Trophoblast cell (in vitro differentiated cells and primary cell): ENCODE data around the gene PGAP1.

Source experiments
- DNase-seq, 2 donors: peaks; one replicate each; pipeline ENCODE4 v3.0.0-alpha.2; 2016
- H2AFZ ChIP-seq: 2 replicates; pipeline ENCODE4 v1.6.1; 2013; ENCODE audit warnings: low read length, moderate library complexity, mild to moderate bottlenecking; ENCODE audit not compliant: insufficient read depth, poor library complexity
- H2AK5ac ChIP-seq: 2 replicates; pipeline ENCODE4 v1.6.1; 2013; ENCODE audit warnings: mild to moderate bottlenecking, low read length
- H2BK120ac ChIP-seq: 2 replicates; pipeline ENCODE4 v1.6.1; 2013; ENCODE audit warnings: low read length, mild to moderate bottlenecking, moderate library complexity; ENCODE audit not compliant: insufficient read depth, poor library complexity
- H2BK12ac ChIP-seq: 2 replicates; pipeline ENCODE4 v1.6.1; 2013; ENCODE audit warnings: mild to moderate bottlenecking, low read length, moderate library complexity
- H2BK5ac ChIP-seq: 2 replicates; pipeline ENCODE4 v1.6.1; 2013; ENCODE audit warnings: low read length, low read depth, moderate library complexity, mild to moderate bottlenecking; ENCODE audit not compliant: poor library complexity
- H3K14ac ChIP-seq: 2 replicates; pipeline ENCODE4 v1.6.1; 2013; ENCODE audit warnings: mild to moderate bottlenecking, low read length
- H3K18ac ChIP-seq: 2 replicates; pipeline ENCODE4 v1.6.1; 2013; ENCODE audit warnings: mild to moderate bottlenecking, low read length
- H3K23ac ChIP-seq: 2 replicates; pipeline ENCODE4 v1.6.1; 2013; ENCODE audit warnings: low read length
- H3K27ac ChIP-seq: 2 replicates; pipeline ENCODE4 v1.5.1; 2013; ENCODE audit warnings: low read depth, mild to moderate bottlenecking, inconsistent platforms, low read length, moderate library complexity
- H3K27me3 ChIP-seq: 2 replicates; pipeline ENCODE4 v1.6.1; 2013; ENCODE audit warnings: inconsistent platforms, mild to moderate bottlenecking, low read length, moderate library complexity; ENCODE audit not compliant: insufficient read depth
- H3K36me3 ChIP-seq, 2 experiments: 1 replicate in 1 of 2; 2 replicates in 1 of 2; pipeline ENCODE4 v1.6.1; 2013; ENCODE audit warnings: low read length in 2 of 2, mild to moderate bottlenecking in 2 of 2, moderate library complexity in 1 of 2; ENCODE audit not compliant: insufficient read depth in 2 of 2, control insufficient read depth in 1 of 2
- H3K4ac ChIP-seq: 2 replicates; pipeline ENCODE4 v1.6.1; 2013; ENCODE audit warnings: low read depth, mild to moderate bottlenecking, low read length, moderate library complexity
- H3K4me1 ChIP-seq, 2 experiments: 1 replicate in 1 of 2; 2 replicates in 1 of 2; pipeline ENCODE4 v1.6.1; 2013; ENCODE audit warnings: low read length in 2 of 2, mild to moderate bottlenecking in 2 of 2, moderate library complexity in 1 of 2; ENCODE audit not compliant: insufficient read depth in 2 of 2, control insufficient read depth in 1 of 2
- H3K4me2 ChIP-seq: 2 replicates; pipeline ENCODE4 v1.6.1; 2013; ENCODE audit warnings: inconsistent platforms, mild to moderate bottlenecking, low read length, moderate library complexity
- H3K4me3 ChIP-seq: 2 replicates; pipeline ENCODE4 v1.5.1; 2013; ENCODE audit warnings: mild to moderate bottlenecking, low read depth, low read length, inconsistent platforms
- H3K79me1 ChIP-seq: one replicate; pipeline ENCODE4 v1.6.1; 2013; ENCODE audit warnings: low read length
- H3K79me2 ChIP-seq: 2 replicates; pipeline ENCODE4 v1.6.1; 2013; ENCODE audit warnings: low read length, mild to moderate bottlenecking; ENCODE audit not compliant: control insufficient read depth, insufficient read depth, poor library complexity
- H3K9ac ChIP-seq: 2 replicates; pipeline ENCODE4 v1.6.1; 2013; ENCODE audit warnings: mild to moderate bottlenecking, low read length
- H3K9me3 ChIP-seq: 2 replicates; pipeline ENCODE4 v1.6.1; 2013; ENCODE audit warnings: low read depth, mild to moderate bottlenecking, control low read depth, inconsistent platforms, low read length; ENCODE audit not compliant: insufficient read depth
- H4K12ac ChIP-seq: 2 replicates; pipeline ENCODE4 v1.6.1; 2013; ENCODE audit warnings: low read depth, mild to moderate bottlenecking, low read length, moderate library complexity
- H4K8ac ChIP-seq: 2 replicates; pipeline ENCODE4 v1.6.1; 2013; ENCODE audit warnings: low read depth, mild to moderate bottlenecking, low read length, moderate library complexity
- H4K91ac ChIP-seq: one replicate; pipeline ENCODE4 v1.6.1; 2013; ENCODE audit warnings: low read depth, mild to moderate bottlenecking, low read length, moderate library complexity
- WGBS: extraction: QIAGEN DNeasy Blood & Tissue Kit; methylation state at CpG from one replicate; pipeline ENCODE4 v1.1.7; 2013; ENCODE audit warnings: missing lambda C conversion rate; ENCODE audit not compliant: insufficient read length, insufficient coverage; ENCODE audit errors: extremely low coverage; 5-methylcytosine and 5-hydroxymethylcytosine counted together

PGAP1 gene

DNA sequence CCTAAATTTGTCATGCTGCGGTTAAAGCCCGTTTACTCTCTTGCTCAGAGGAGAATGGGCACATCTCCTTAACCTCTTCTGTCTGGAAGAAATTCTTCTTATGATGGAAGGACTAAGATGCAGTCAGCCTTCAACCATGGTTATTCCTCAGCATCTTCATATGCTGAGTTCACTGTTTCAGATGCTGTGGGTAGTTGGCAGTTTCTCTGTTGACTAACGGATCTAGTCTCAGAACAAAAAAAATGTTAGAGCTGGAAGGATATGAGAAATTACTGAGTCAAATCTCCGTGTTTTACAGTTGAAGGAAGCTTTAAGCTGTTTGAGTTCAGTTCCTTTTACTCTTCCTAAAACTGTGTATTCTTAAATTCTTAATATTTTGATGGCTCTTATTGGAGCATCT, 43.6 kb upstream of the PGAP1 start:
- H3K9me3 ChIP-seq: no peaks in the 10 kb centered on the region
- no CpG with 5 or more reads among the region's 4 CpGs for WGBS
- no peak overlapping the region for H2BK12ac ChIP-seq

GRCh38 chr2:196968516-196968915, 42.0 kb upstream of the PGAP1 start:
- H3K4ac ChIP-seq: no peak overlapping the region
- H3K27me3 ChIP-seq: no peaks in the 10 kb centered on the region
- no CpG with 5 or more reads among the region's 1 CpG for WGBS

More for the DNA sequence above, 43.6 kb upstream of the PGAP1 start:
- no peak overlapping the region for H4K8ac ChIP-seq
- no peaks in the 10 kb centered on the region for H3K36me3 ChIP-seq
- H2BK5ac ChIP-seq: no peak overlapping the region
- no peak overlapping the region for H4K91ac ChIP-seq
- no peaks in the 10 kb centered on the region for H3K79me2 ChIP-seq
- no peak overlapping the region for H3K18ac ChIP-seq
- H2BK120ac ChIP-seq: no peak overlapping the region
- H3K79me1 ChIP-seq: peaks cover 2% of the 10 kb centered on the region
- H3K23ac ChIP-seq: no peak overlapping the region
- H4K12ac ChIP-seq: no peak overlapping the region
- H3K14ac ChIP-seq: no peak overlapping the region
- H3K4me1 ChIP-seq: no peaks in the 10 kb centered on the region
- no peak overlapping the region for H3K9ac ChIP-seq
- H3K27ac ChIP-seq: no peak overlapping the region
- H2AFZ ChIP-seq: no peak overlapping the region
- H3K4ac ChIP-seq: no peak overlapping the region
- no peak overlapping the region for H2AK5ac ChIP-seq
- no peak overlapping the region for H3K4me3 ChIP-seq
- DNase-seq: no peak
- no peak overlapping the region for H3K4me2 ChIP-seq
- H3K27me3 ChIP-seq: no peaks in the 10 kb centered on the region

GRCh38 chr2:196967775-196968174, 41.3 kb upstream of the PGAP1 start:
- H3K18ac ChIP-seq: no peak overlapping the region
- no peak overlapping the region for H2BK12ac ChIP-seq
- H3K79me2 ChIP-seq: no peaks in the 10 kb centered on the region
- no peak overlapping the region for H2AFZ ChIP-seq
- no peak overlapping the region for H3K4ac ChIP-seq
- no peak for DNase-seq
- H2AK5ac ChIP-seq: no peak overlapping the region
- no peak overlapping the region for H2BK120ac ChIP-seq
- no peaks in the 10 kb centered on the region for H3K27me3 ChIP-seq
- peaks cover 2% of the 10 kb centered on the region for H3K9me3 ChIP-seq
- no peak overlapping the region for H3K4me3 ChIP-seq
- WGBS: no CpG with 5 or more reads among the region's 3 CpGs
- peaks cover 2% of the 10 kb centered on the region for H3K79me1 ChIP-seq
- no peak overlapping the region for H4K12ac ChIP-seq
- no peak overlapping the region for H4K8ac ChIP-seq
- H3K27ac ChIP-seq: no peak overlapping the region
- H3K36me3 ChIP-seq: no peaks in the 10 kb centered on the region
- no peak overlapping the region for H3K14ac ChIP-seq
- no peak overlapping the region for H2BK5ac ChIP-seq
- H4K91ac ChIP-seq: no peak overlapping the region
- H3K4me1 ChIP-seq: no peaks in the 10 kb centered on the region
- no peak overlapping the region for H3K4me2 ChIP-seq
- H3K9ac ChIP-seq: no peak overlapping the region
- no peak overlapping the region for H3K23ac ChIP-seq

More at GRCh38 chr2:196968516-196968915, 42.0 kb upstream of the PGAP1 start:
- no peak overlapping the region for H4K12ac ChIP-seq
- H3K79me1 ChIP-seq: peaks cover 2% of the 10 kb centered on the region
- H4K8ac ChIP-seq: no peak overlapping the region
- H3K18ac ChIP-seq: no peak overlapping the region
- H3K27ac ChIP-seq: no peak overlapping the region
- H2BK12ac ChIP-seq: no peak overlapping the region
- H2AFZ ChIP-seq: no peak overlapping the region
- no peak overlapping the region for H2BK120ac ChIP-seq
- H3K23ac ChIP-seq: no peak overlapping the region
- H3K4me1 ChIP-seq: no peaks in the 10 kb centered on the region
- no peaks in the 10 kb centered on the region for H3K79me2 ChIP-seq
- peaks cover 2% of the 10 kb centered on the region for H3K9me3 ChIP-seq
- H3K14ac ChIP-seq: no peak overlapping the region
- no peak overlapping the region for H2BK5ac ChIP-seq
- no peak for DNase-seq
- H2AK5ac ChIP-seq: no peak overlapping the region
- H3K36me3 ChIP-seq: no peaks in the 10 kb centered on the region
- H3K4me2 ChIP-seq: no peak overlapping the region
- H3K4me3 ChIP-seq: no peak overlapping the region
- no peak overlapping the region for H3K9ac ChIP-seq
- no peak overlapping the region for H4K91ac ChIP-seq

DNA sequence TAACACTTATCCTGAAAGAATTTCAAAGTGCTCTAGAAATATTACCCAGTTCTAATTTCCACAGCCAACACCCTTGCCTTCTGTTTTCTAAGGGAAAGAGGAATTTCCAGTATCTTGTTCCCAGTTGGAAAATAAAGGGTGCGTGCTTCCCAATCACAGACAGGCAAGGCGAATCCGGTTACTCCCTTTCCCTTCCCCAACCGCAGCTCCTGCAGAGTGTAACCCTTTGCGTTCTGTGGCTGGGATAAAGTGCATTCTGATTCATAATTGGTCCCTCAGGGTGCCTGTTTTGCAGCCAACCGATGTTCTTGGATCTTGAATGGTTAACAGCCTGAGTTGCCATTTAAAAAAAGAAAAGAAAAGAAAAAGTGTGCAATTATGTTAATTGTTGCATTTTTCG, 40.6 kb upstream of the PGAP1 start:
- H4K8ac ChIP-seq: no peak overlapping the region
- H3K9me3 ChIP-seq: peaks cover 2% of the 10 kb centered on the region
- no peak overlapping the region for H3K27ac ChIP-seq
- no peaks in the 10 kb centered on the region for H3K27me3 ChIP-seq
- H3K4me2 ChIP-seq: no peak overlapping the region
- H3K18ac ChIP-seq: no peak overlapping the region
- no CpG with 5 or more reads among the region's 7 CpGs for WGBS
- no peak overlapping the region for H3K14ac ChIP-seq
- no peak overlapping the region for H4K12ac ChIP-seq
- no peak overlapping the region for H4K91ac ChIP-seq
- H3K79me1 ChIP-seq: peaks cover 2% of the 10 kb centered on the region
- H3K36me3 ChIP-seq: no peaks in the 10 kb centered on the region
- H3K79me2 ChIP-seq: no peaks in the 10 kb centered on the region
- no peak overlapping the region for H2BK5ac ChIP-seq
- no peak overlapping the region for H3K4me3 ChIP-seq
- no peak overlapping the region for H2BK120ac ChIP-seq
- H3K4ac ChIP-seq: no peak overlapping the region
- H2AK5ac ChIP-seq: no peak overlapping the region
- no peak overlapping the region for H2AFZ ChIP-seq
- no peak overlapping the region for H3K9ac ChIP-seq
- no peak for DNase-seq
- H3K4me1 ChIP-seq: no peaks in the 10 kb centered on the region
- no peak overlapping the region for H2BK12ac ChIP-seq
- no peak overlapping the region for H3K23ac ChIP-seq
